ENCODE data around the gene ACP7.

ACP7 gene

GRCh38 chr19:39047073-39047472 is 37.1 kb upstream of the ACP7 start:
- Histone ChIP-seq H3K4me1 (ENCODE audit: control extremely low read depth in 1 of 4, control insufficient read depth in 4 of 4, insufficient read depth in 4 of 4, low read length in 3 of 4) (no peaks in the 10 kb centered on the region), H3K27ac (ENCODE audit: insufficient read depth in 1 of 2, low read depth in 1 of 2, low read length in 2 of 2, poor library complexity in 1 of 2, severe bottlenecking in 2 of 2) (no peak overlapping the region), H3K9me3 (ENCODE audit: control extremely low read depth in 1 of 5, control insufficient read depth in 4 of 5, insufficient read depth in 2 of 5, low read depth in 1 of 5, low read length in 4 of 5) (peaks cover 0 to 8% (median 0%) of the 10 kb centered on the region in 5 experiments), H3K36me3 (ENCODE audit: control insufficient read depth in 4 of 4, insufficient read depth in 4 of 4, low read length in 3 of 4) (no peaks in the 10 kb centered on the region), H3K27me3 (replicated peaks in 2 of 5; ENCODE audit: control insufficient read depth in 4 of 5, insufficient read depth in 5 of 5, low read length in 4 of 5) (peaks cover 0 to 4% (median 0%) of the 10 kb centered on the region in 5 experiments), H3K4me3 (ENCODE audit: control insufficient read depth in 1 of 7, extremely low read depth in 1 of 7, insufficient read depth in 4 of 7, low read depth in 2 of 7, low read length in 6 of 7) (no peak overlapping the region)
- DNase-seq = no peak
- no CpG with 5 or more reads among the region's 2 CpGs for WGBS (ENCODE audit: insufficient coverage)
- ChIA-PET POLR2A (no interaction called here), CTCF (no interaction called here)

GRCh38 chr19:39052243-39052746 is 31.9 kb upstream of the ACP7 start:
- POLR2A ChIA-PET = interaction anchor here (0.5 kb wide), 1 partner anchor 112 kb away, joined by 3 read pairs; no protein-coding TSS in a partner anchor

GRCh38 chr19:39052846-39053245 is 31.3 kb upstream of the ACP7 start:
- whole genome bisulfite sequencing (ENCODE audit: insufficient coverage) = 93% methylated on average over 5 of the region's 9 CpGs
- peaks cover 0 to 3% (median 0%) of the 10 kb centered on the region in 5 experiments for H3K27me3 ChIP-seq (replicated peaks in 2 of 5; ENCODE audit: control insufficient read depth in 4 of 5, insufficient read depth in 5 of 5, low read length in 4 of 5)
- H3K4me3 ChIP-seq (ENCODE audit: control insufficient read depth in 1 of 7, extremely low read depth in 1 of 7, insufficient read depth in 4 of 7, low read depth in 2 of 7, low read length in 6 of 7) = no peak overlapping the region
- no peaks in the 10 kb centered on the region for H3K9me3 ChIP-seq (ENCODE audit: control extremely low read depth in 1 of 5, control insufficient read depth in 4 of 5, insufficient read depth in 2 of 5, low read depth in 1 of 5, low read length in 4 of 5)
- no peak for DNase-seq
- no peaks in the 10 kb centered on the region for H3K4me1 ChIP-seq (ENCODE audit: control extremely low read depth in 1 of 4, control insufficient read depth in 4 of 4, insufficient read depth in 4 of 4, low read length in 3 of 4)
- ChIA-PET POLR2A (no interaction called here), CTCF (interaction anchor here (1.1 to 1.8 kb wide), 6 partner anchors 9 to 91 kb away, joined by 3 to 5 read pairs (median 3); no protein-coding TSS in a partner anchor)
- H3K27ac ChIP-seq (ENCODE audit: insufficient read depth in 1 of 2, low read depth in 1 of 2, low read length in 2 of 2, poor library complexity in 1 of 2, severe bottlenecking in 2 of 2) = no peak overlapping the region
- no peaks in the 10 kb centered on the region for H3K36me3 ChIP-seq (ENCODE audit: control insufficient read depth in 4 of 4, insufficient read depth in 4 of 4, low read length in 3 of 4)

More at GRCh38 chr19:39052243-39052746, 31.9 kb upstream of the ACP7 start:
- CTCF ChIA-PET = interaction anchor here (0.8 to 1.8 kb wide), 8 partner anchors 10 to 90 kb away, joined by 3 to 5 read pairs (median 3); no protein-coding TSS in a partner anchor
- no peak overlapping the region for H3K27ac ChIP-seq (ENCODE audit: insufficient read depth in 1 of 2, low read depth in 1 of 2, low read length in 2 of 2, poor library complexity in 1 of 2, severe bottlenecking in 2 of 2)
- no peaks in the 10 kb centered on the region for H3K36me3 ChIP-seq (ENCODE audit: control insufficient read depth in 4 of 4, insufficient read depth in 4 of 4, low read length in 3 of 4)
- H3K27me3 ChIP-seq (replicated peaks in 2 of 5; ENCODE audit: control insufficient read depth in 4 of 5, insufficient read depth in 5 of 5, low read length in 4 of 5) = peaks cover 0 to 3% (median 0%) of the 10 kb centered on the region in 5 experiments
- no peak overlapping the region for H3K4me3 ChIP-seq (ENCODE audit: control insufficient read depth in 1 of 7, extremely low read depth in 1 of 7, insufficient read depth in 4 of 7, low read depth in 2 of 7, low read length in 6 of 7)
- 29% methylated on average over 10 of the region's 10 CpGs for WGBS (ENCODE audit: insufficient coverage)
- H3K4me1 ChIP-seq (ENCODE audit: control extremely low read depth in 1 of 4, control insufficient read depth in 4 of 4, insufficient read depth in 4 of 4, low read length in 3 of 4) = no peaks in the 10 kb centered on the region
- DNase-seq = peak; percentile 57 to 70 (median 66)
- no peaks in the 10 kb centered on the region for H3K9me3 ChIP-seq (ENCODE audit: control extremely low read depth in 1 of 5, control insufficient read depth in 4 of 5, insufficient read depth in 2 of 5, low read depth in 1 of 5, low read length in 4 of 5)

- Histone ChIP-seq H3K4me1 (ENCODE audit: control extremely low read depth in 1 of 4, control insufficient read depth in 4 of 4, insufficient read depth in 4 of 4, low read length in 3 of 4) (no peaks in the 10 kb centered on the region), H3K27me3 (replicated peaks in 2 of 5; ENCODE audit: control insufficient read depth in 4 of 5, insufficient read depth in 5 of 5, low read length in 4 of 5) (peaks cover 0 to 3% (median 0%) of the 10 kb centered on the region in 5 experiments), H3K36me3 (ENCODE audit: control insufficient read depth in 4 of 4, insufficient read depth in 4 of 4, low read length in 3 of 4) (no peaks in the 10 kb centered on the region), H3K4me3 (ENCODE audit: control insufficient read depth in 1 of 7, extremely low read depth in 1 of 7, insufficient read depth in 4 of 7, low read depth in 2 of 7, low read length in 6 of 7) (no peak overlapping the region), H3K9me3 (ENCODE audit: control extremely low read depth in 1 of 5, control insufficient read depth in 4 of 5, insufficient read depth in 2 of 5, low read depth in 1 of 5, low read length in 4 of 5) (no peaks in the 10 kb centered on the region), H3K27ac (ENCODE audit: insufficient read depth in 1 of 2, low read depth in 1 of 2, low read length in 2 of 2, poor library complexity in 1 of 2, severe bottlenecking in 2 of 2) (no peak overlapping the region)
- ChIA-PET CTCF (interaction anchor here (1.4 kb wide), 1 partner anchor 21 kb away, joined by 3 read pairs; no protein-coding TSS in a partner anchor), POLR2A (no interaction called here)
- no peak for DNase-seq
- WGBS (ENCODE audit: insufficient coverage) = 94% methylated on average over 16 of the region's 18 CpGs
These were observed 30.7 kb upstream of the ACP7 start for GRCh38 chr19:39053276-39054090.

- H3K9me3 ChIP-seq (ENCODE audit: control extremely low read depth in 1 of 5, control insufficient read depth in 4 of 5, insufficient read depth in 2 of 5, low read depth in 1 of 5, low read length in 4 of 5) = no peaks in the 10 kb centered on the region
- ChIA-PET POLR2A (no interaction called here), CTCF (interaction anchor here (1.4 kb wide), 1 partner anchor 21 kb away, joined by 3 read pairs; no protein-coding TSS in a partner anchor)
- 93% methylated on average over 1 of the region's 2 CpGs for WGBS (ENCODE audit: insufficient coverage)
- no peak for DNase-seq
- no peaks in the 10 kb centered on the region for H3K36me3 ChIP-seq (ENCODE audit: control insufficient read depth in 4 of 4, insufficient read depth in 4 of 4, low read length in 3 of 4)
- peaks cover 0 to 3% (median 0%) of the 10 kb centered on the region in 5 experiments for H3K27me3 ChIP-seq (replicated peaks in 2 of 5; ENCODE audit: control insufficient read depth in 4 of 5, insufficient read depth in 5 of 5, low read length in 4 of 5)
- H3K4me3 ChIP-seq (ENCODE audit: control insufficient read depth in 1 of 7, extremely low read depth in 1 of 7, insufficient read depth in 4 of 7, low read depth in 2 of 7, low read length in 6 of 7) = no peak overlapping the region
- H3K4me1 ChIP-seq (ENCODE audit: control extremely low read depth in 1 of 4, control insufficient read depth in 4 of 4, insufficient read depth in 4 of 4, low read length in 3 of 4) = no peaks in the 10 kb centered on the region
- no peak overlapping the region for H3K27ac ChIP-seq (ENCODE audit: insufficient read depth in 1 of 2, low read depth in 1 of 2, low read length in 2 of 2, poor library complexity in 1 of 2, severe bottlenecking in 2 of 2)
These were observed 30.1 kb upstream of the ACP7 start for GRCh38 chr19:39054091-39054470.

- H3K4me3 ChIP-seq (ENCODE audit: control insufficient read depth in 1 of 7, extremely low read depth in 1 of 7, insufficient read depth in 4 of 7, low read depth in 2 of 7, low read length in 6 of 7) = no peak overlapping the region
- DNase-seq = no peak
- H3K9me3 ChIP-seq (ENCODE audit: control extremely low read depth in 1 of 5, control insufficient read depth in 4 of 5, insufficient read depth in 2 of 5, low read depth in 1 of 5, low read length in 4 of 5) = no peaks in the 10 kb centered on the region
- H3K4me1 ChIP-seq (ENCODE audit: control extremely low read depth in 1 of 4, control insufficient read depth in 4 of 4, insufficient read depth in 4 of 4, low read length in 3 of 4) = peaks cover 0 to 8% (median 0%) of the 10 kb centered on the region in 4 experiments
- 85% methylated on average over 3 of the region's 3 CpGs for WGBS (ENCODE audit: insufficient coverage)
- ChIA-PET CTCF (interaction anchor here (1.3 kb wide), 1 partner anchor 22 kb away, joined by 3 read pairs; no protein-coding TSS in a partner anchor), POLR2A (no interaction called here)
- H3K27me3 ChIP-seq (replicated peaks in 2 of 5; ENCODE audit: control insufficient read depth in 4 of 5, insufficient read depth in 5 of 5, low read length in 4 of 5) = no peaks in the 10 kb centered on the region
- H3K27ac ChIP-seq (ENCODE audit: insufficient read depth in 1 of 2, low read depth in 1 of 2, low read length in 2 of 2, poor library complexity in 1 of 2, severe bottlenecking in 2 of 2) = no peak overlapping the region
- no peaks in the 10 kb centered on the region for H3K36me3 ChIP-seq (ENCODE audit: control insufficient read depth in 4 of 4, insufficient read depth in 4 of 4, low read length in 3 of 4)
These were observed 26.6 kb upstream of the ACP7 start for GRCh38 chr19:39057615-39058014.

GRCh38 chr19:39059302-39059701 is 24.9 kb upstream of the ACP7 start:
- Histone ChIP-seq H3K36me3 (ENCODE audit: control insufficient read depth in 4 of 4, insufficient read depth in 4 of 4, low read length in 3 of 4) (no peaks in the 10 kb centered on the region), H3K4me3 (ENCODE audit: control insufficient read depth in 1 of 7, extremely low read depth in 1 of 7, insufficient read depth in 4 of 7, low read depth in 2 of 7, low read length in 6 of 7) (no peak overlapping the region), H3K27ac (ENCODE audit: insufficient read depth in 1 of 2, low read depth in 1 of 2, low read length in 2 of 2, poor library complexity in 1 of 2, severe bottlenecking in 2 of 2) (no peak overlapping the region), H3K27me3 (replicated peaks in 2 of 5; ENCODE audit: control insufficient read depth in 4 of 5, insufficient read depth in 5 of 5, low read length in 4 of 5) (no peaks in the 10 kb centered on the region), H3K4me1 (ENCODE audit: control extremely low read depth in 1 of 4, control insufficient read depth in 4 of 4, insufficient read depth in 4 of 4, low read length in 3 of 4) (peaks cover 0 to 8% (median 0%) of the 10 kb centered on the region in 4 experiments), H3K9me3 (ENCODE audit: control extremely low read depth in 1 of 5, control insufficient read depth in 4 of 5, insufficient read depth in 2 of 5, low read depth in 1 of 5, low read length in 4 of 5) (no peaks in the 10 kb centered on the region)
- ChIA-PET POLR2A (no interaction called here), CTCF (no interaction called here)
- DNase-seq = no peak

Data from common myeloid progenitor, CD34-positive (primary cell).